ENCODE measurements around the gene RASL11B.

DNA sequence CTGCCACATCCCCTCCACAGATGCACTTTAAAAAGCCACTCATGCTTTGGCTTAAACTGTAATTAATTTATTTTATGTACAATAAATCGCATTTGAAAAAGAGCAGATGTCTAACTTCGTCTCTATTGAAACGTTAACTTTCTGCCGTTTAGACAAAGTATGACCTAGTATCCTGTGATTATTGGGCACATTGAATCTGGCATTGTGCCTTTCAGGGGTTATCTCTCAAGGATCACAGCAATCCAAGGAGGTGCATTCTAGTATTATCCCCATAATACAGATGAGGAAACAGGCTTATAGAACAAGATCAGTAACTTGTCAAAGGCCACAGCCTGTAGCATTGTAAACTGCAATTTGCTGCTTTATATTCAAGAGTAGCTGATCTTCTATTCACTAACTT lies 4.6 kb downstream of the RASL11B start:
- TF ChIP-seq CTCF (IDR thresholded peaks at IDR 0.05) (no peak), POLR2A (IDR thresholded peaks at IDR 0.05) (no peak)

Data from breast epithelium (tissue), 3 donors.